HepG2 (cell line): Measurements from ENCODE around the gene PFN1. TPM values are rescaled to one million over a fixed set of nuclear protein-coding genes. Genes with fewer than 3 reads are reported as not detected.

ENCODE experiments used
- GATA4 ChIP-seq: sonication (generic); IDR thresholded peaks from 2 replicates; pipeline ENCODE4 v1.6.1; 2016; ENCODE audit warnings: antibody characterized with exemption, low read depth, borderline replicate concordance
- ISX ChIP-seq: sonication (generic); formaldehyde crosslinking; conservative IDR thresholded peaks from 2 replicates; pipeline ENCODE4 v1.5.0; 2020; ENCODE audit warnings: missing genetic modification reagents
- KAT2B ChIP-seq: fragments of 150-350 bp; IDR thresholded peaks from 2 replicates; pipeline ENCODE4 v1.6.1; 2014; ENCODE audit warnings: low read depth, low read length, borderline replicate concordance
- MATR3 ChIP-seq: sonication (generic); formaldehyde crosslinking; IDR thresholded peaks from 2 replicates; pipeline ENCODE4 v1.4.0; 2020; ENCODE audit warnings: missing genetic modification reagents
- MIER3 ChIP-seq: IDR thresholded peaks from 2 replicates; pipeline ENCODE4 v1.6.1; 2016; ENCODE audit warnings: missing compliant biosample characterization, borderline replicate concordance
- MYNN ChIP-seq: sonication (generic); formaldehyde crosslinking; IDR thresholded peaks from 2 replicates; pipeline ENCODE4 v1.4.0; 2020; ENCODE audit warnings: mild to moderate bottlenecking, low read depth, missing genetic modification reagents
- NAIF1 ChIP-seq: sonication (generic); formaldehyde crosslinking; IDR thresholded peaks from 2 replicates; pipeline ENCODE4 v1.5.0; 2020; ENCODE audit warnings: mild to moderate bottlenecking, missing genetic modification reagents, borderline replicate concordance
- RNF219 ChIP-seq: sonication (generic); formaldehyde crosslinking; IDR thresholded peaks from 2 replicates; pipeline ENCODE4 v1.5.0; 2020; ENCODE audit warnings: mild to moderate bottlenecking, missing genetic modification reagents
- SNAPC2 ChIP-seq: sonication (generic); formaldehyde crosslinking; IDR thresholded peaks from 2 replicates; pipeline ENCODE4 v1.8.1; 2022; ENCODE audit warnings: mild to moderate bottlenecking, missing genetic modification reagents
- ZFP36 ChIP-seq: fragments of 150-350 bp; IDR thresholded peaks from 2 replicates; pipeline ENCODE4 v1.6.1; 2018; ENCODE audit warnings: borderline replicate concordance, low read length, low read depth; ENCODE audit not compliant: partially characterized antibody
- ZNF550 ChIP-seq: sonication (generic); formaldehyde crosslinking; IDR thresholded peaks from 2 replicates; pipeline ENCODE4 v1.4.0; 2020; ENCODE audit warnings: mild to moderate bottlenecking, missing genetic modification reagents, borderline replicate concordance
- ZNF576 ChIP-seq: sonication (generic); formaldehyde crosslinking; IDR thresholded peaks from 2 replicates; pipeline ENCODE4 v1.4.0; 2020; ENCODE audit warnings: mild to moderate bottlenecking, missing genetic modification reagents
- ZNF782 ChIP-seq: sonication (generic); formaldehyde crosslinking; IDR thresholded peaks from 2 replicates; pipeline ENCODE4 v1.4.0; 2020; ENCODE audit warnings: missing genetic modification reagents, mild to moderate bottlenecking, borderline replicate concordance
- polyA plus RNA-seq, 8 experiments: library from polyadenylated mRNA; depleted of rRNA in 3 of 8; stranded (reverse) in 7 of 8; unstranded in 1 of 8; fragments of >200 nt; fragmentation: Illumina TruSeq in 4 of 8; extraction: Trizol in 4 of 8; gene quantifications; 2 replicates each; pipeline versions ENCODE4 v1.2.1 to v1.2.3, GENCODE V29; 2011 to 2016; ENCODE audit warnings: low read depth in 4 of 8, missing spikeins in 1 of 8, mixed read lengths in 1 of 8; ENCODE audit not compliant: insufficient read depth in 1 of 8
- total RNA-seq, 5 experiments: library from RNA; depleted of rRNA; stranded (reverse); fragments of >200 nt; fragmentation: Illumina TruSeq; extraction: Trizol; gene quantifications; 2 replicates each; pipeline ENCODE4 v1.2.3, GENCODE V29; 2016; ENCODE audit warnings: low read depth in 1 of 5
- TF ChIP-seq, protein P1 (sequence below): sonication (generic); formaldehyde crosslinking; IDR thresholded peaks from 2 replicates; pipeline ENCODE4 v1.4.0; 2020; ENCODE audit warnings: missing genetic modification reagents
- TF ChIP-seq, protein P2 (sequence below): sonication (generic); formaldehyde crosslinking; IDR thresholded peaks from 2 replicates; pipeline ENCODE4 v1.9.0; 2021; ENCODE audit warnings: missing genetic modification reagents, mild to moderate bottlenecking, borderline replicate concordance
- TF ChIP-seq, protein P3 (sequence below): sonication (generic); formaldehyde crosslinking; IDR thresholded peaks from 2 replicates; pipeline ENCODE4 v1.4.0; 2020; ENCODE audit warnings: mild to moderate bottlenecking, low read depth, missing genetic modification reagents

The PFN1 gene
- total and polyA plus RNA-seq, 2 of the 13 experiments (the other 11 are each of a cell fraction or from before 2014, with no cell fraction given) = 494 to 613 TPM

GRCh38 chr17:4948166-4948930 lies at the start of gene PFN1 (continued):
- TF ChIP-seq, protein P1, sequence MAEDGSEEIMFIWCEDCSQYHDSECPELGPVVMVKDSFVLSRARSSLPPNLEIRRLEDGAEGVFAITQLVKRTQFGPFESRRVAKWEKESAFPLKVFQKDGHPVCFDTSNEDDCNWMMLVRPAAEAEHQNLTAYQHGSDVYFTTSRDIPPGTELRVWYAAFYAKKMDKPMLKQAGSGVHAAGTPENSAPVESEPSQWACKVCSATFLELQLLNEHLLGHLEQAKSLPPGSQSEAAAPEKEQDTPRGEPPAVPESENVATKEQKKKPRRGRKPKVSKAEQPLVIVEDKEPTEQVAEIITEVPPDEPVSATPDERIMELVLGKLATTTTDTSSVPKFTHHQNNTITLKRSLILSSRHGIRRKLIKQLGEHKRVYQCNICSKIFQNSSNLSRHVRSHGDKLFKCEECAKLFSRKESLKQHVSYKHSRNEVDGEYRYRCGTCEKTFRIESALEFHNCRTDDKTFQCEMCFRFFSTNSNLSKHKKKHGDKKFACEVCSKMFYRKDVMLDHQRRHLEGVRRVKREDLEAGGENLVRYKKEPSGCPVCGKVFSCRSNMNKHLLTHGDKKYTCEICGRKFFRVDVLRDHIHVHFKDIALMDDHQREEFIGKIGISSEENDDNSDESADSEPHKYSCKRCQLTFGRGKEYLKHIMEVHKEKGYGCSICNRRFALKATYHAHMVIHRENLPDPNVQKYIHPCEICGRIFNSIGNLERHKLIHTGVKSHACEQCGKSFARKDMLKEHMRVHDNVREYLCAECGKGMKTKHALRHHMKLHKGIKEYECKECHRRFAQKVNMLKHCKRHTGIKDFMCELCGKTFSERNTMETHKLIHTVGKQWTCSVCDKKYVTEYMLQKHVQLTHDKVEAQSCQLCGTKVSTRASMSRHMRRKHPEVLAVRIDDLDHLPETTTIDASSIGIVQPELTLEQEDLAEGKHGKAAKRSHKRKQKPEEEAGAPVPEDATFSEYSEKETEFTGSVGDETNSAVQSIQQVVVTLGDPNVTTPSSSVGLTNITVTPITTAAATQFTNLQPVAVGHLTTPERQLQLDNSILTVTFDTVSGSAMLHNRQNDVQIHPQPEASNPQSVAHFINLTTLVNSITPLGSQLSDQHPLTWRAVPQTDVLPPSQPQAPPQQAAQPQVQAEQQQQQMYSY (CRISPR knock-in tag) = peak; percentile 45; the same call in 1 of the 2 replicates
- no peak for TF ChIP-seq ISX (CRISPR knock-in tag)
- TF ChIP-seq, protein P2, sequence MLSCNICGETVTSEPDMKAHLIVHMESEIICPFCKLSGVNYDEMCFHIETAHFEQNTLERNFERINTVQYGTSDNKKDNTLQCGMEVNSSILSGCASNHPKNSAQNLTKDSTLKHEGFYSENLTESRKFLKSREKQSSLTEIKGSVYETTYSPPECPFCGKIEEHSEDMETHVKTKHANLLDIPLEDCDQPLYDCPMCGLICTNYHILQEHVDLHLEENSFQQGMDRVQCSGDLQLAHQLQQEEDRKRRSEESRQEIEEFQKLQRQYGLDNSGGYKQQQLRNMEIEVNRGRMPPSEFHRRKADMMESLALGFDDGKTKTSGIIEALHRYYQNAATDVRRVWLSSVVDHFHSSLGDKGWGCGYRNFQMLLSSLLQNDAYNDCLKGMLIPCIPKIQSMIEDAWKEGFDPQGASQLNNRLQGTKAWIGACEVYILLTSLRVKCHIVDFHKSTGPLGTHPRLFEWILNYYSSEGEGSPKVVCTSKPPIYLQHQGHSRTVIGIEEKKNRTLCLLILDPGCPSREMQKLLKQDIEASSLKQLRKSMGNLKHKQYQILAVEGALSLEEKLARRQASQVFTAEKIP (CRISPR knock-in tag) = no peak
- no peak; the same call in 1 of the 2 replicates for TF ChIP-seq MIER3 (CRISPR knock-in tag)
- no peak; the same call in 1 of the 2 replicates for TF ChIP-seq ZNF550 (CRISPR knock-in tag)
- TF ChIP-seq NAIF1 (CRISPR knock-in tag) = no peak
- TF ChIP-seq, protein P3, sequence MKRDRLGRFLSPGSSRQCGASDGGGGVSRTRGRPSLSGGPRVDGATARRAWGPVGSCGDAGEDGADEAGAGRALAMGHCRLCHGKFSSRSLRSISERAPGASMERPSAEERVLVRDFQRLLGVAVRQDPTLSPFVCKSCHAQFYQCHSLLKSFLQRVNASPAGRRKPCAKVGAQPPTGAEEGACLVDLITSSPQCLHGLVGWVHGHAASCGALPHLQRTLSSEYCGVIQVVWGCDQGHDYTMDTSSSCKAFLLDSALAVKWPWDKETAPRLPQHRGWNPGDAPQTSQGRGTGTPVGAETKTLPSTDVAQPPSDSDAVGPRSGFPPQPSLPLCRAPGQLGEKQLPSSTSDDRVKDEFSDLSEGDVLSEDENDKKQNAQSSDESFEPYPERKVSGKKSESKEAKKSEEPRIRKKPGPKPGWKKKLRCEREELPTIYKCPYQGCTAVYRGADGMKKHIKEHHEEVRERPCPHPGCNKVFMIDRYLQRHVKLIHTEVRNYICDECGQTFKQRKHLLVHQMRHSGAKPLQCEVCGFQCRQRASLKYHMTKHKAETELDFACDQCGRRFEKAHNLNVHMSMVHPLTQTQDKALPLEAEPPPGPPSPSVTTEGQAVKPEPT (CRISPR knock-in tag) = peak; percentile 25; the same call in 1 of the 2 replicates
- no peak for TF ChIP-seq RNF219
- TF ChIP-seq MATR3 (CRISPR knock-in tag) = no peak
- TF ChIP-seq ZNF782 = no peak
- TF ChIP-seq ZFP36 = no peak
- 0 out of 2 replicates have a peak, but pooled peaks have one; percentile 59 for TF ChIP-seq MYNN
- no peak for TF ChIP-seq KAT2B
- peak; percentile 66; the same call in 1 of the 2 replicates for TF ChIP-seq GATA4
- peak; percentile 61; the same call in 1 of the 2 replicates for TF ChIP-seq SNAPC2 (CRISPR knock-in tag)
- TF ChIP-seq ZNF576 (CRISPR knock-in tag) = no peak
